Calu3 (cell line): ENCODE measurements around the gene PPFIA2. TPM values are rescaled to one million over a fixed set of nuclear protein-coding genes. Genes with fewer than 3 reads are reported as not detected.

Experiments
- BruUV-seq: library from RNA; stranded (reverse); fragments of 400-500 nt; replicated peaks from 2 replicates; lab custom pipeline; 2021; lab: Mats Ljungman, UMichigan
- CTCF ChIA-PET: fragments of 300-600 bp; sonication (Branson Sonifier 250); formaldehyde crosslinking; loops from one replicate; lab custom pipeline; 2022; ENCODE audit warnings: antibody characterized with exemption; lab: Charles Lee
- DNase-seq: peaks from one replicate; pipeline ENCODE4 v3.0.0; 2022
- H3K27ac Mint-ChIP-seq: one replicate; pipeline ENCODE4 v1.8.0; 2022; ENCODE audit warnings: mixed read lengths; ENCODE audit not compliant: unreplicated experiment
- H3K27me3 Mint-ChIP-seq: one replicate; pipeline ENCODE4 v1.8.0; 2022; ENCODE audit warnings: mixed read lengths; ENCODE audit not compliant: unreplicated experiment
- H3K36me3 Mint-ChIP-seq: one replicate; pipeline ENCODE4 v1.8.0; 2022; ENCODE audit warnings: mild to moderate bottlenecking, moderate library complexity, mixed read lengths; ENCODE audit not compliant: insufficient read depth, unreplicated experiment
- H3K4me1 Mint-ChIP-seq: one replicate; pipeline ENCODE4 v1.8.0; 2022; ENCODE audit warnings: mild to moderate bottlenecking, low read depth, mixed read lengths; ENCODE audit not compliant: unreplicated experiment
- H3K4me3 Mint-ChIP-seq: one replicate; pipeline ENCODE4 v1.8.0; 2022; ENCODE audit warnings: mild to moderate bottlenecking, low read depth, moderate library complexity, mixed read lengths; ENCODE audit not compliant: unreplicated experiment
- H3K9me3 Mint-ChIP-seq: one replicate; pipeline ENCODE4 v1.8.0; 2022; ENCODE audit warnings: low read depth, mixed read lengths; ENCODE audit not compliant: unreplicated experiment
- CTCF ChIP-seq: fragments of 200-600 bp; IDR thresholded peaks from one replicate; pipeline ENCODE4 v1.8.0; 2022; ENCODE audit warnings: antibody characterized with exemption; ENCODE audit not compliant: unreplicated experiment
- intact Hi-C: fragments of 100-400 bp; cut with micrococcal nuclease; formaldehyde crosslinking; loops from one replicate; pipeline ENCODE4 v1.10.0; 2022; ENCODE audit not compliant: unreplicated experiment
- total RNA-seq: library from RNA; stranded (reverse); gene quantifications from 2 replicates; pipeline ENCODE4 v1.2.3, GENCODE V29; 2022

Gene PPFIA2
- total RNA-seq, 1 experiment from 2014 or later = 0.07 TPM

DNA sequence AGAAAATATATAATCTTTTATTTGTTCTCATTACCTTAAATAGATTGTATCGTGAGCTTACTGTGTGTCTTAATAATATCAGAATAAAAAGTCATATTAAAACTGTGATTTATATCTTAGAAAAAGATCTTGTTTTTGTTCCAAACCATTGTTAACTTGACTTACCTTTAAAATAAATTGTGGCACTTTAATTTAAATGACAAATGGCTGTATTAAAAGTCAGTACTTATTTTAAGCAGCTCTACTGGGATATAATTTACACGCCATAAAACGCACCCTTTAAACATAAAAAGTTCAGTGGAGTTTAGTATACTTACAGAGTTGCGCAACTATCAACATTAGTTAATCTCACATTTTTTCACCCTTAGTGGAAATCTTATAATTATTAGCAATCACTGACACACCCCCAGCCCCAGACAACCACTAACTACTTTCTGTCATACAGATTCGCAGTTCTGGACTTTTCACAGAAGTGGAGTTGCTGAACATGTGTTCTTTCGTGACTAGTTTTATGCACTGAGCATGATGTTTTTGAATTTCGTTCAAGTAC is 369.5 kb downstream of the PPFIA2 start:
- Mint-ChIP-seq H3K4me1 (no peaks in the 10 kb centered on the region), H3K36me3 (no peaks in the 10 kb centered on the region), H3K27ac (no peak overlapping the region), H3K9me3 (no peaks in the 10 kb centered on the region), H3K4me3 (no peak overlapping the region), H3K27me3 (no peaks in the 10 kb centered on the region)
- intact Hi-C loops = no loop called here
- DNase-seq = no peak
- no peak for TF ChIP-seq CTCF
- BruUV-seq = no TSS peak
- CTCF ChIA-PET = no interaction called here

GRCh38 chr12:81386101-81386500 is 373.0 kb downstream of the PPFIA2 start:
- BruUV-seq = no TSS peak

DNA sequence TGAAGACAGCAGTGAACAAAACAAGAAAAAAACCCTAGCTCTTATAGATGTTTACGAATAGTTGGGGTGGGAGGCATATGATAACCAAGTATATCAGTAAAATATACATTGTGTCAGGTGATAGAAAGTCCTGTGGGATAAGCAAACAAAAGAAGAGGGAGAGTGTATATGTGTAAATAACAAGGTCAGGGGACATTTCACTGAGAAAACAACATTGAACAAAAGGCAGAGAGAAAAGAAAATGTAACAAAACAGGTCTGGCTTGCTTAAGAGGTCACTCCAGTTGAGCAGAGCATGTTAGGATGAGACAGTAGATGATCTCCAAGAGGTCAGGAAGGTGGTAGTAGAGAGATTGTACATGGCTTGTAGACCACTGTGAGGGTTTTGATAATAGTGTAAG is 377.2 kb downstream of the PPFIA2 start:
- no peak for DNase-seq
- Mint-ChIP-seq H3K9me3 (no peaks in the 10 kb centered on the region), H3K27me3 (no peaks in the 10 kb centered on the region), H3K27ac (no peak overlapping the region), H3K4me1 (peaks cover 8% of the 10 kb centered on the region), H3K36me3 (no peaks in the 10 kb centered on the region), H3K4me3 (no peak overlapping the region)
- CTCF ChIA-PET = no interaction called here
- BruUV-seq = no TSS peak
- intact Hi-C loops = no loop called here
- no peak for TF ChIP-seq CTCF

More at GRCh38 chr12:81386101-81386500, 373.0 kb downstream of the PPFIA2 start:
- Mint-ChIP-seq H3K4me3 (no peak overlapping the region), H3K4me1 (no peaks in the 10 kb centered on the region), H3K27me3 (no peaks in the 10 kb centered on the region), H3K27ac (no peak overlapping the region), H3K36me3 (no peaks in the 10 kb centered on the region), H3K9me3 (no peaks in the 10 kb centered on the region)
- no peak for DNase-seq
- intact Hi-C loops = no loop called here
- no peak for TF ChIP-seq CTCF
- CTCF ChIA-PET = no interaction called here

- Mint-ChIP-seq H3K27me3 (no peaks in the 10 kb centered on the region), H3K4me3 (no peak overlapping the region), H3K9me3 (no peaks in the 10 kb centered on the region), H3K27ac (no peak overlapping the region), H3K4me1 (peaks cover 8% of the 10 kb centered on the region), H3K36me3 (no peaks in the 10 kb centered on the region)
- CTCF ChIA-PET = interaction anchor here (0.6 kb wide), 3 partner anchors 90 to 114 kb away, joined by 3 to 7 read pairs (median 4); no protein-coding TSS in a partner anchor
- no TSS peak for BruUV-seq
- no peak for TF ChIP-seq CTCF
- DNase-seq = no peak
- intact Hi-C loops = no loop called here
Observed at GRCh38 chr12:81378601-81379285, 380.4 kb downstream of the PPFIA2 start.
